Neural cell (in vitro differentiated cells): ENCODE data around the gene ANTXR2. TPM values are rescaled to one million over a fixed set of nuclear protein-coding genes. Genes with fewer than 3 reads are reported as not detected.

ENCODE experiments used
- H2AFZ ChIP-seq: fragments of 200-600, 300-800 bp; sonication (generic), shearing (Covaris generic); 2 replicates; pipeline ENCODE4 v1.6.0; 2014; ENCODE audit warnings: low read depth, mild to moderate bottlenecking, antibody characterized with exemption, low read length, moderate library complexity
- H3F3A ChIP-seq: fragments of 200-600 bp; shearing (Covaris generic); 2 replicates; pipeline ENCODE4 v1.6.1; 2016; ENCODE audit warnings: mild to moderate bottlenecking, moderate library complexity, mixed read lengths, antibody characterized with exemption, low read length; ENCODE audit not compliant: insufficient read depth, poor library complexity, severe bottlenecking
- H3K27ac ChIP-seq: fragments of 200-600, 300-800 bp; sonication (generic), shearing (Covaris generic); 2 replicates; pipeline ENCODE4 v1.5.1; 2014; ENCODE audit warnings: mild to moderate bottlenecking, low read length, moderate library complexity
- H3K27me3 ChIP-seq: fragments of 300-800, 200-600 bp; sonication (generic), shearing (Covaris generic); 2 replicates; pipeline ENCODE4 v1.6.0; 2014; ENCODE audit warnings: mild to moderate bottlenecking, low read depth, low read length, moderate library complexity; ENCODE audit not compliant: insufficient read depth
- H3K36me3 ChIP-seq: fragments of 300-800, 200-600 bp; sonication (generic), shearing (Covaris generic); 2 replicates; pipeline ENCODE4 v1.5.1; 2014; ENCODE audit warnings: mild to moderate bottlenecking, antibody characterized with exemption, low read length, moderate library complexity; ENCODE audit not compliant: insufficient read depth
- H3K4me2 ChIP-seq: fragments of 300-800, 200-600 bp; sonication (generic), shearing (Covaris generic); 2 replicates; pipeline ENCODE4 v1.6.0; 2014; ENCODE audit warnings: mild to moderate bottlenecking, low read length
- H3K4me3 ChIP-seq: fragments of 300-800, 200-600 bp; sonication (generic), shearing (Covaris generic); 2 replicates; pipeline ENCODE4 v1.5.1; 2014; ENCODE audit warnings: mild to moderate bottlenecking, low read length, moderate library complexity
- H3K79me2 ChIP-seq: fragments of 200-600 bp; shearing (Covaris generic); replicated peaks from 2 replicates; pipeline ENCODE4 v1.6.0; 2014; ENCODE audit warnings: mild to moderate bottlenecking, low read length, moderate library complexity; ENCODE audit not compliant: insufficient read depth
- H3K9ac ChIP-seq: fragments of 300-800, 200-600 bp; sonication (generic), shearing (Covaris generic); 2 replicates; pipeline ENCODE4 v1.6.1; 2016; ENCODE audit warnings: mild to moderate bottlenecking, low read length, mixed read lengths
- H3K9me2 ChIP-seq: fragments of 200-600 bp; shearing (Covaris generic); 2 replicates; pipeline ENCODE4 v1.6.1; 2016; ENCODE audit warnings: mild to moderate bottlenecking, low read length, mixed read lengths; ENCODE audit not compliant: insufficient read depth
- H3K9me3 ChIP-seq: fragments of 200-600, 300-800 bp; sonication (generic), shearing (Covaris generic); 2 replicates; pipeline ENCODE4 v1.6.1; 2016; ENCODE audit warnings: mild to moderate bottlenecking, mixed run types, low read length, moderate library complexity, mixed read lengths
- H4K20me1 ChIP-seq: fragments of 200-600 bp; shearing (Covaris generic); 2 replicates; pipeline ENCODE4 v1.6.1; 2016; ENCODE audit warnings: mild to moderate bottlenecking, mixed run types; ENCODE audit not compliant: insufficient read depth
- EP300 ChIP-seq: fragments of 450-650 bp; conservative IDR thresholded peaks from 2 replicates; pipeline ENCODE4 v1.6.1; 2014; ENCODE audit warnings: antibody characterized with exemption, mild to moderate bottlenecking, moderate library complexity; ENCODE audit not compliant: poor library complexity, severe bottlenecking
- EZH2 ChIP-seq: fragments of 200-600, 300-800 bp; shearing (Covaris generic), sonication (generic); IDR thresholded peaks from 2 replicates; pipeline ENCODE4 v1.6.1; 2014; ENCODE audit warnings: antibody characterized with exemption, low read length, borderline replicate concordance, mild to moderate bottlenecking; ENCODE audit not compliant: insufficient read depth, poor library complexity, severe bottlenecking
- MXI1 ChIP-seq: fragments of 450-650 bp; conservative IDR thresholded peaks from 2 replicates; pipeline ENCODE4 v1.6.1; 2014; ENCODE audit warnings: antibody characterized with exemption, mild to moderate bottlenecking; ENCODE audit not compliant: poor library complexity, severe bottlenecking
- POLR2AphosphoS5 ChIP-seq: IDR thresholded peaks from 2 replicates; pipeline ENCODE4 v1.6.1; 2012
- RAD21 ChIP-seq: fragments of 450-650 bp; conservative IDR thresholded peaks from 2 replicates; pipeline ENCODE4 v1.6.1; 2014; ENCODE audit warnings: antibody characterized with exemption, mild to moderate bottlenecking, moderate library complexity
- REST ChIP-seq: IDR thresholded peaks from 2 replicates; pipeline ENCODE4 v1.6.1; 2012; ENCODE audit warnings: borderline replicate concordance
- SMC3 ChIP-seq: fragments of 450-650 bp; conservative IDR thresholded peaks from 2 replicates; pipeline ENCODE4 v1.6.1; 2014; ENCODE audit warnings: antibody characterized with exemption, mild to moderate bottlenecking, moderate library complexity; ENCODE audit not compliant: poor library complexity
- TAF1 ChIP-seq: IDR thresholded peaks from 2 replicates; pipeline ENCODE4 v1.6.1; 2012; ENCODE audit warnings: low read depth
- polyA plus RNA-seq: library from polyadenylated mRNA; depleted of rRNA; stranded (reverse); fragments of >200 nt; gene quantifications from 2 replicates; pipeline ENCODE4 v1.2.3, GENCODE V29; 2014
- TF ChIP-seq, protein P1 (sequence below): fragments of 450-650 bp; IDR thresholded peaks from 2 replicates; pipeline ENCODE4 v1.5.1; 2014; ENCODE audit warnings: antibody characterized with exemption, mild to moderate bottlenecking, moderate library complexity; ENCODE audit not compliant: poor library complexity, severe bottlenecking

Gene ANTXR2
- polyA plus RNA-seq, 1 donor from 2014 or later: 31.7 TPM

- no peak overlapping the region for H2AFZ ChIP-seq
- H3K4me3 ChIP-seq: no peak overlapping the region
- H3F3A ChIP-seq: no peaks in the 10 kb centered on the region
- H3K9me2 ChIP-seq: no peaks in the 10 kb centered on the region
- no peaks in the 10 kb centered on the region for H3K79me2 ChIP-seq
- no peaks in the 10 kb centered on the region for H3K9me3 ChIP-seq
- H4K20me1 ChIP-seq: no peaks in the 10 kb centered on the region
- no peak overlapping the region for H3K4me2 ChIP-seq
- TF ChIP-seq POLR2AphosphoS5: no peak
- TF ChIP-seq TAF1: no peak
- TF ChIP-seq, protein P1, sequence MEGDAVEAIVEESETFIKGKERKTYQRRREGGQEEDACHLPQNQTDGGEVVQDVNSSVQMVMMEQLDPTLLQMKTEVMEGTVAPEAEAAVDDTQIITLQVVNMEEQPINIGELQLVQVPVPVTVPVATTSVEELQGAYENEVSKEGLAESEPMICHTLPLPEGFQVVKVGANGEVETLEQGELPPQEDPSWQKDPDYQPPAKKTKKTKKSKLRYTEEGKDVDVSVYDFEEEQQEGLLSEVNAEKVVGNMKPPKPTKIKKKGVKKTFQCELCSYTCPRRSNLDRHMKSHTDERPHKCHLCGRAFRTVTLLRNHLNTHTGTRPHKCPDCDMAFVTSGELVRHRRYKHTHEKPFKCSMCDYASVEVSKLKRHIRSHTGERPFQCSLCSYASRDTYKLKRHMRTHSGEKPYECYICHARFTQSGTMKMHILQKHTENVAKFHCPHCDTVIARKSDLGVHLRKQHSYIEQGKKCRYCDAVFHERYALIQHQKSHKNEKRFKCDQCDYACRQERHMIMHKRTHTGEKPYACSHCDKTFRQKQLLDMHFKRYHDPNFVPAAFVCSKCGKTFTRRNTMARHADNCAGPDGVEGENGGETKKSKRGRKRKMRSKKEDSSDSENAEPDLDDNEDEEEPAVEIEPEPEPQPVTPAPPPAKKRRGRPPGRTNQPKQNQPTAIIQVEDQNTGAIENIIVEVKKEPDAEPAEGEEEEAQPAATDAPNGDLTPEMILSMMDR: no peak
- no peaks in the 10 kb centered on the region for H3K27me3 ChIP-seq
- H3K27ac ChIP-seq: no peak overlapping the region
- no peaks in the 10 kb centered on the region for H3K36me3 ChIP-seq
- no peak overlapping the region for H3K9ac ChIP-seq
Measured at GRCh38 chr4:79900182-79900581, 172.8 kb downstream of the ANTXR2 start.

GRCh38 chr4:79899481-79899880 lies 173.5 kb downstream of the ANTXR2 start:
- Histone ChIP-seq H3K9me2 (no peaks in the 10 kb centered on the region), H3K79me2 (no peaks in the 10 kb centered on the region), H3K4me3 (no peak overlapping the region), H2AFZ (no peak overlapping the region), H3F3A (no peaks in the 10 kb centered on the region), H3K9me3 (no peaks in the 10 kb centered on the region), H3K36me3 (no peaks in the 10 kb centered on the region), H3K27ac (no peak overlapping the region), H3K4me2 (no peak overlapping the region), H3K27me3 (no peaks in the 10 kb centered on the region), H4K20me1 (no peaks in the 10 kb centered on the region), H3K9ac (no peak overlapping the region)
- TF ChIP-seq SMC3: no peak
- no peak for TF ChIP-seq TAF1
- TF ChIP-seq EP300: no peak
- TF ChIP-seq POLR2AphosphoS5: no peak
- no peak for TF ChIP-seq RAD21
- TF ChIP-seq REST: no peak
- no peak for TF ChIP-seq MXI1
- TF ChIP-seq EZH2: no peak
- TF ChIP-seq, protein P1: no peak
